IMR-90 (cell line): ENCODE results near the gene SLC22A14.

ENCODE experiments used
- CEBPB ChIP-seq: IDR thresholded peaks from 2 replicates; pipeline ENCODE4 v1.6.1; 2012; ENCODE audit warnings: low read depth, low read length, improper control_type of control experiment
- CHD1 ChIP-seq: IDR thresholded peaks from 2 replicates; pipeline ENCODE4 v1.6.1; 2012; ENCODE audit warnings: low read depth, low read length, improper control_type of control experiment
- CTCF ChIP-seq: conservative IDR thresholded peaks from 2 replicates; pipeline ENCODE4 v1.5.1; 2012; ENCODE audit warnings: mild to moderate bottlenecking, low read depth, low read length, improper control_type of control experiment
- ELK1 ChIP-seq: fragments of 150-350 bp; IDR thresholded peaks from 2 replicates; pipeline ENCODE4 v1.6.1; 2016; ENCODE audit warnings: low read depth, mild to moderate bottlenecking, low read length, moderate library complexity, borderline replicate concordance
- MXI1 ChIP-seq: IDR thresholded peaks from 2 replicates; pipeline ENCODE4 v1.6.1; 2012; ENCODE audit warnings: low read depth, mild to moderate bottlenecking, low read length, moderate library complexity, borderline replicate concordance
- POLR2A ChIP-seq: IDR thresholded peaks from 2 replicates; pipeline ENCODE4 v1.6.1; 2012; ENCODE audit warnings: mild to moderate bottlenecking, low read depth, low read length
- RAD21 ChIP-seq: IDR thresholded peaks from 2 replicates; pipeline ENCODE4 v1.6.1; 2012; ENCODE audit warnings: low read length, improper control_type of control experiment
- RFX5 ChIP-seq: IDR thresholded peaks from 2 replicates; pipeline ENCODE4 v1.8.0; 2012; ENCODE audit warnings: low read depth, mild to moderate bottlenecking, low read length, moderate library complexity
- TF ChIP-seq, protein P1 (sequence below): fragments of 150-350 bp; IDR thresholded peaks from 2 replicates; pipeline ENCODE4 v1.6.1; 2017; ENCODE audit warnings: mild to moderate bottlenecking, antibody characterized with exemption, low read length, low read depth

DNA sequence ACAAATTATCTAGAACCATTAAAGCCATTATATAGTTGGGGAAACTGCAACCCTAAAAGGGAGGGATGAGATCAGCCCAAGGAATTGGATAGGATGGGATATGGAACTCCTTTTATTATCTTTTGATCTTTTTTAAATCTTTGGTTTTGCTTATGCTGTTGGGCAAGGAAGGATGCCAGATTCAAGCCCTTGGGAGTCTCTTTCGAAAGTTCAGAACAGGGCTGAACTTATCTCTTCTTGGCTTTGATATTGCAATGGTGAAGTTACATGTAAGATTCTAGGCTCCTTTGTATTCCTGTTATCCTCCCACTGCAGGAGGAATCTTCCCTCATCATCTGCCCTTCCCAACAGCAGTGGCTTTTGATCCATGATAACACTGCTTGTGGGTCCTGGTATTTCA, 26.5 kb upstream of the SLC22A14 start:
- TF ChIP-seq, protein P1, sequence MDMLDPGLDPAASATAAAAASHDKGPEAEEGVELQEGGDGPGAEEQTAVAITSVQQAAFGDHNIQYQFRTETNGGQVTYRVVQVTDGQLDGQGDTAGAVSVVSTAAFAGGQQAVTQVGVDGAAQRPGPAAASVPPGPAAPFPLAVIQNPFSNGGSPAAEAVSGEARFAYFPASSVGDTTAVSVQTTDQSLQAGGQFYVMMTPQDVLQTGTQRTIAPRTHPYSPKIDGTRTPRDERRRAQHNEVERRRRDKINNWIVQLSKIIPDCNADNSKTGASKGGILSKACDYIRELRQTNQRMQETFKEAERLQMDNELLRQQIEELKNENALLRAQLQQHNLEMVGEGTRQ, result no peak
- TF ChIP-seq CTCF (no peak), MXI1 (no peak), CEBPB (no peak), POLR2A (no peak), CHD1 (no peak), RFX5 (no peak), ELK1 (no peak), RAD21 (no peak)
